Stimulated activated CD8-positive, alpha-beta memory T cell treated with anti-CD3 and anti-CD28 coated beads, Interleukin-2, amount 100 ng/mL, for 48 hours (primary cell): ENCODE results near the gene TXK.

ENCODE experiments used
- DNase-seq, 2 donors: peaks; one replicate each; pipeline ENCODE4 v3.0.0-alpha.2; 2020; ENCODE audit warnings: low read depth in 2 of 2

Gene TXK

DNA sequence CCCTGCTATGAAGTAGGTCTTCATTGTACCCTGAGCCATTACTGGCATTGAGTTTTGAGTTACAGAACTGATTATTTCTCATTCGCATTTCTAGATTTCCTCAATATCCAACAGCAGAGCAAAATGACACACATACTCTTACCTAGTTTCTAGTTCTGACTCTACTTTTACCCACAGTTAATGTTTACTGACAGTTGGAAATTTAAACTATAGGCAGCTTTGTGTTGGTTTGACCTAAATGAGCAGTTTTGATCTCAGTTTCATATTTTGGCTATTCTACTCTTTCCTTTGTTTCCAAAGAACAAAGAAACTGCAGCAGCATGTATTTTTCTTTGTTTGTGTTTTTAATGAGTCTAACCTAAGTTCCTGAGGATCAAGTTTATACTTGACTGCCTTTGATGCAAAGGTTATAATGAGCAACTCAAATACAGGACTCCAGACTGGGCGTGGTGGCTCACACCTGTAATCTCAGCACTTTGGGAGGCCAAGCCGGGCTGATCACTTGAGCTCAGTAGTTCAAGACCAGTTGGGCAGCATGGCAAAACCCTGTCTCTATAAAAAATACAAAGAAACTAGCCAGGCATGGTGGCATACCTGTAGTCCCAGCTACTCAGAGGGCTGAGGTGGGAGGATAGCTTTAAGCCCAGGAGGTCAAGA is 30.4 kb downstream of the TXK start:
- no peak for DNase-seq

DNA sequence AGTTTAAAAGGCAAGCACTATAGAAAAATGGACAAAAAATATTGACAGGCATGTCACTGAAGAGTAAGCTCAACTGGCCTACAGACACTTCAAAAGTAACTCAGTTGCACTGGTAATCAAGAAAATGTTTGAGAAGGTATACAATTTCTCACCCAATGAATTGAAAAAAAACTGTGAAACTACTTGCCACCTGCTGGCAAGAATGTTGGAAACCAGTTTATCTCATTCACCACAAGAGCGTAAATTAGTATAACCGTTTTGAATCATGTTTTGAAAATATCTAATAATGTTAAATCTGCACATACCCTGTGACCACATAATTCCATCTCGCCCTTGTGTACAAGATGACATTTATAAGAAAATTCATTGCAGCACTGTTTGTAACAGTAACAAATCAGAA is 31.7 kb downstream of the TXK start:
- DNase-seq: no peak

DNA sequence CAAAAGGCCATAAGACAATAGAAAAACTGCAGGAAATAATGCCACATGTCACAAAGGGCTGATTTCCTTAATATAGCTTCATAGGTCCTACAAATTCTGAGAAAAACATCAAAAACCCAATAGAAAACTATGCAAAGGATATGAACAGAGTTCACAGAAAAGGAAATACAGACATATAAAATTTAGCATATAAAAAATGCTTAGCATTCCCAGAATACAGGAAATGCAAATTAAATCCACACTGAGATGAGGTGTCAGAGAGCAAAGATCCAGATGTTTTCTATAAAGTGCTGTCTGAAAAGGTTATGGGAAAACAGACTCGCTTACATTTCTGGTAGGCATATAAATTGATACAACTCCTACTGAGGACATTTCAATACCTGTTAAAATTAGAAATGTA is 33.8 kb downstream of the TXK start:
- no peak for DNase-seq

DNA sequence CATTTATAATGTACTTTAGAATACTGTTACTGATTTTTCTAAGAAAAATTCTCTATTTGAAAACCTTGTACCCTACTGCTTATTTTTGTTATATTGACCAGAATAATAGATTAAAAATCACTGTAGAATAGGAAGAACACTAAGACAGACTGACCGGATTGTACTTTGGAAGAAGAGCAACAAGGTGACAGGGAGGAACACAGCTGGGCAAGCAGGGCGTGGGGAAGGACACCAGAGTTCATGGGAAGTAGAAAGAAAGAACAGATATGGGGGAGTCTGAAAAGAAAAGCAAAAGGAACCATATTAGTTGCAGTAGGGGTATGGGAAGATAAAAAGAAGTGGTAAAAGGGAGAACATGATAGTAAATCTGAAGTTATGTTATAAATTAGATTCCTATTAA is 38.6 kb downstream of the TXK start:
- no peak for DNase-seq

DNA sequence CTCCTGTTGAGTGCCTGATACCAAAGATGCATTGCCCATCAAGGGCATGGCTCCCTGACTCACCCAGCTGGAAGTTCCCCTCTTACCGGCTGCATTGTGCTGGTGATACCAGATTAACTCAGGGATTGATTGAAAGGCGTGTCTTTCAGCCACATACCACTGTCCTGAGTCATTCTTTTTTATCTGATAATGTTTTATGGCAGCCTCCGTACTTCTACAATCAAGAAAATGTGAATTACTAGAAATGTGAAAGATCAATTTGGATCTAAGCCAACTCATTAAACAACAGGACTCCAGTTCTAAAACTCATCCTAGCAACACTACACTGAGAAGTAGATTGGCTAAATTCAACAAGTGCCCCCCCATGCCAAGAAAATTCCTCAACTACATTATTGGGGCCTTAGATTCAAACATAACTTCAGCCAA is 40.0 kb downstream of the TXK start:
- DNase-seq: peak; percentile 7 to 42

DNA sequence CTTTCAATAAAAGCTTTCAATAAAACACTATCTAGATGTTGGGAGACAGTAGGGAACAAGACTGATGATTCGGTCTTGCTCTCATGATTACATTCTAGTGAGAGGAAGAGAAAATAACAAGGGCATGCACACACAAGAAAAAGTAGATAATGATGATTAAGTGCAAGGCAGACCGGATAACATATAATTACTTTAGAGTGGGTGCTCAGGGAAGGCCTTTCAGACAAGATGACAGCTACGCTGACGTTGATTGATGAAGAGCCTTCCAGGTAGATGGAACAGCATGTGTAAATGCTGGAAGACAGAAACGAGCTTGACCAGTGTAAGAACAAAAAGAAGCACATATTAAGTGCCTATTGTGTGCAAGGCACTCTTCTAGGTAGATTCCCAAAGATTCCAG is 43.4 kb downstream of the TXK start:
- no peak for DNase-seq

DNA sequence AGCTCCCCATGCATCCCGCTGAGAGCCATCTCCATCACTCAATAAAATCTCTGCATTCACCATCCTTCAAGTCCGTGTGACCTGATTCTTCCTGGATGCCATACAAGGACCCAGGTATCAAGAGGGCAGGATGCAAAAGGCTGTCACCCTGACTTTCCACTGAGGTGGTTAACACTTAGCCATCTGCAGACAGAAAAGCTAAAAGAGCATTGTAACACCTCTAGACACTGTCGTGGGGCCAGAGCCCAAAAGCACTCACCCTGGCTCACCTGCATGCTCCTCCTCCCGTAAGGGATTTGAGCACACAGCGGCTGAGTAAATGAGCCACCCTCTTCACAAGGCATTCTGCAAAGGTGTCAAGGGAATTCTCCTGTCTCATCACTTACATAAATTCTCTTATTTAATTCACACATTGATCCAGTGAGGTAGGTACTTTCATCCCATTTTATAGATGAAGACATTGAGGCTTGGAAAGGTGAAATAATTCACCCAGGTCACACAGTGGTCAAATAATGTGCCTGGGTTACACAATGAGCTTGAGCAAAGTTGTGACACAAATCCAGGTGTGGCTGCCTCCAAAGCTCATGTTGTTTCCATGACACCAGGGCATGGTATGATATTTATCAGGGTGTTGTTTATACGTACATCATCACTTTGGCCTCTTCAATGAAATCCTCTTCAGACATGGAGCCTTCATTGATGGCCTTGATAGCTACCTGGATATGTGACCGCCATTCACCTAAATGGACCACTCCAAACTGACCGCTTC is 48.0 kb downstream of the TXK start:
- no peak for DNase-seq

DNA sequence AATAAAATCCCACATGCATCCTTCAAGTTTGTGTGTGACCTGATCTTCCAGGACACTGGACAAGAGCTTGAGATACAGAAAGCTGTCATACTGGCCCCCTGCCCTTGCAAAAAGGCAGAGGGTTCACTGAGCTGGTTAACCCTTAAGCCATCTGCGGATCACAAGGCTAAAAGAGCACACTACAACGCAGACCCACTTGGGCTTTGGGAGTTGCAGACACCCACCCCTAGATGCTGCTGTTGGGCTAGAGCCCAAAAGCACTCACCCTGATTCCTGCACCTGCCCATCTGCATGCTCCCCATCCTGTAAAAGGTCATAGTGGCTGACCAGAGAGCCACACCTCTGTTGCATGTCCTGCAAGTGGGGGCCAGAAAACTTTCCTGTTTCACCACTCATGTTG is 51.1 kb downstream of the TXK start:
- DNase-seq: no peak

DNA sequence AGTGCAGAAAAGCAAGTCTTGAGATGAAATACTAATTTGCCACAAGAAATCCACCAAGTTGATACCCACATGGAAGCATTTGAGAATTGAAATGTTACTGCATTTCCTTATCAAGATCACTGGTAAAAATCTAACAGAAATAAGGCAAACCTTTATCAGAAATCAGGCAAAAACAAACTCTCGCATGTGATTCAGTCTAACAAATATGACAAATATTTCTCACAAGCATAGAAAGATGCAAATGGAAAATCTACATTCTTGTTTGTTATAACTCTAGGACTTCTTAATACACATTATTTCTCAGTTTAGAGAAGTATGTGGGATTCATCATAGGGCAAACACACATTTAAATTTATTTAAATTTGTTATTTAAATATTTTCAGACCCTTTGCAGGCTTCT is 52.9 kb downstream of the TXK start:
- DNase-seq: no peak

DNA sequence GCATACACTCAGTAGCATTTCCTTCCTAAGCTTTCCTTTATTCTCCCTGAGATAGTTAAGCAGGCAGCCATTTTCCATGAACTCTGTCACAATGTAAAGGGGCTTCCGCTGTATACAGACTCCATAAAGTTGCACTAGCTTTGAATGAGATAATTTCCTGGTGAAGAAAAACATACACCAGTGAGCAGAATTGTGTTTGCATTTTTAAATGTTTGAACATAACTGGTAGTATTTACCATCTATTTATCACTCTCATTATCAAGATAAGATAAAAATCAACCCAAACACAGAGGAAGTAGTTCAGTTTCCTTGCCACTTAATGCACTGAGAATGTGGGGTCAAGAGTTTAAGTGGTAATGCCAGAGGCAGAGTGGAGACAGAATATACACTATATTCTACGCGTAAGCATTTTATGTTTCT is 54.1 kb downstream of the TXK start:
- DNase-seq: no peak

DNA sequence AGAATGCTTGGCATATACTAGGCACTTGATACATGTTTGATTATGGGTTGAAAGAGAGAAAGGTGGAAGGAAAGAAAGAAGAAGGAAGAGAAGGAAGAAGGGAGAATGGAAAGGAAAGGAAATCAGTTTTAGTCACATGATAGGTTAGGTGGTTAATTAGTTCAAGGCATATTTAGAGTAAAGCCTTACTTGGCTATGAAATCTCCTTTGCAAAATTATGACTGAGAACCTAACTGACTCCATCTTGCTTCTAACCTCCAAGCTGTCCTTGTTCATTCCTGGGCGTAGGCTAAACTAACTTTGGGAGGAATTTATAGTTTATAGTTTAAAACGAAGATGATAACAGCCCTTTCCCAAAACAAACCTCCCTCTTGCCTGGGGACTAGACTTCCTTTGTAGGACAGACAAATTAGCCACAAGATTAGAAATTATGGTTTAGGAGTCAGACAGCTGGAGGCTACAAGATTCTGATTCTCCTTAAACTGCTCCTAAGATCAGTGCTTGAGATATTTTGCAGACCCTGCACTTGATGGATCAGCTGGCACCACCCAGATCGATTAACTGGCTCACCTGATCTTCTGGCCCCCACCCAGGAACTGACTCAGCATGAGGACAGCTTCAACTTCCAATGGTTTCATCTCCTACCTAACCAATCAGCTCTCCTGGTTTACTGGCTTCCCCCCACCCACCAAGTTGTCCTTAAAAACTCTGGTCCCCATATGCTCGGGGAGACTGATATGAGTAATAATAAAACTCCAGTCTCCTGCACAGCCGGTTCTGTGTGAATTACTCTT is 55.0 kb downstream of the TXK start:
- DNase-seq: no peak

DNA sequence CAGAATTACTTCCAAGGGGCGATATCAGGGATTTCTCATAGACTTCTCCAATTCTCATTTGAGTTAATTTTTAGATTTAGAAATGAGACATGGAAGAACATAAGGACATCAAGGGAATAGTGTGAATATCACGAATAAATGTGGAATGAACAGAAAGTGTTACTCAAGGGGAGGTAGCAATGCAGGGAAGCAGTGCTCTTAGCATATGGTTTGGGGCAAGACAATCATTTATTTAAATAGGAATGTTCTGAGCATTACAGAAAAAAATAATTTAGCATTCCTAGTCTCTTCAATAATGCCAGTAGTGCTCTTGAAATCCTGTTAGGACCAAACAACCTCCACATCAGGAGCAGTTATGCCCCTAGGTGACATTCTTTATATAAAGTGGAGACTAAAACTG is 55.6 kb downstream of the TXK start:
- no peak for DNase-seq

DNA sequence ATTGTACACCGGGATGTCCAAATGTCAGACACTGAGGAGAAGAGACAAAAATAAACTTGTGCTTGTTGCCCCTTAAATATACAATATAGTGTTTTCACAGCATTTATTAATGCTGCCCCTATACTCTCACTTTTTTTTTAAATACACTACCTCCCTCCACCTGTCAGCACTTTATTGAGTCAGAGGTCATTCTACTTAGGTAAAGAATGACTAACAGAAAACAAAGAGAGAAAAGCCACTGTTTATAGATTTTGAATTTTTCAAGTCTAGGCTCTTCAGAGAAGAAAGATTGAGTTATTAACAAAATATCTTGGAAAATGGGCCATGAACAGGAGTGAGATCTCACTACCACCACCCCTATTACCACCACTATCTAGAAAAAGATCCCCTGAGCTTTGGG is 59.4 kb downstream of the TXK start:
- DNase-seq: no peak

DNA sequence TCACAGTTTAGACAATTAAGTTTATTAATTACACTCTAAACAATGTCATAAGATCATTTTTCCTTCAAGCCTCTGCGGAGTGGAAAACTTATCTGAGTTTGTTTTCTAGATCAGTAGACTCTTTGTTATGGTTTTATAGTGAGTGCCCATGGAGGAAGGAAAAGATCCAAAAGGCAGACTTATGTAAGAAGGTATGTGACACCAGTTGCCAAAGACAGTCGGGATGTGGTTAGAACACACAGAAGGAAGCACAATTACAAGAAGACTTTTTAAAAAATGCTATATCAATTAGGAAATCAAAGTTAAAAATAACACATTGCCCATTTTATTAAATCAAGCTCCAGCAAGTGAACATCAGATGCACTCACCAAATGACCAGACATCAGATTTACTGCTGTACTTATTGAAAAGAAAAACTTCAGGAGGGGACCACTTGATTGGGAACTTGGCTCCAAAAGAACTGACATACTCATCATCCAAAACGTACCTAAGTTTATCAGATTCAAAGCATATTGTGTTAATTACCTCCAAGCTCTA is 60.4 kb downstream of the TXK start:
- DNase-seq: no peak

DNA sequence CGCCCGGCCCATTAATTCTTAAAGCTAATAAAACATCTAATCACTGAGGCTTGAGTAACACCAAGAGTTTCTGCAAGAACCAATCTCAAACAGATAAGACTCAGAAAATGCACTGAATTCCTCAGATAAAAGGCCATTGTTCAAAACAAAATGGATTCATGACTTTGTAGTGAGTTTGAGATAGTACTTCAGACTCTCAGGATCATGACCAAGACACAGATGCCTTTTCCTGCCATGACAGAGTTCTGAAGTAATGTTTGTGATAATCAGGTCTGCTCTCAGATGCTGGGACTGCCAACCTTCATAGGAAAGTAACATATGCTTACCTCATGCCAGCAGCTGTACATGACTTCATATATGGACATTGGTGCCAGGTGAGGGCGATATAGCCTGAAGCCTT is 62.9 kb downstream of the TXK start:
- no peak for DNase-seq

DNA sequence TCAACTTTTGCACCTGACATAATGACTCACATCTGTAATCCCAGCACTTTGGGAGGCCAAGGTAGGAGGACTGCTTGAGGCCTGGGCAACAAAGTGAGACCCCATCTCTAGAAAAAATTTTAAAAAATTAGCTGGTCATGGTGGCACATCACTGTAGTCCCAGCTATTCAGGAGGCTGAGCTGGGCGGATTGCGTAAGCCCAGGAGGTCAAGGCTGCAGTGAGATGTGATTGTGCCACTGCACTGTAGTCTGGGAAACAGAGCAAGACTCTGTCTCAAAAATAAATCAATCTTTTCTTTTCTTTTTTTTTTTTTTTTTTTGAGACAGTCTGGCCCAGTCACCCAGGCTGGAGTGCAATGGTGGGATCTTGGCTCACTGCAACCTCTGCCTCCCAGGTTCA is 65.0 kb downstream of the TXK start:
- no peak for DNase-seq

DNA sequence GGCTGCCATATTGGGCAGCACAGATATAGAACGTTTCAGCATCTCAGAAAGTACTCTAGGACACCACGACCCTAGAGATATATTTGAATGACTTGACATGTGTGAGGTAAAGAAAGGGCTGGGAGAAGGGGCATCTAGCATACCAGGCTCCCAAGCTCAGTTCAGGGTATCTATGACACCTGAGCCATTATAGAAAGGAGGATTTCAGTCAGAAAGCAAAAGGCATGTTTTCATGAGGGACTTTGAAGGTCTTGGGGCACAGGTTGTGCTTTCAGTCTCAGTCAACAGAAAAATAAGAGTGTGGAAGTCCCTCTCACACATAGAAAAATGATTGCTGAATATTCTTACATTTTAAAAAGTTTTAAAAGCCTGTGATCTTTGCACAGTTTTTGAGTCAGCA is 65.9 kb downstream of the TXK start:
- DNase-seq: no peak

DNA sequence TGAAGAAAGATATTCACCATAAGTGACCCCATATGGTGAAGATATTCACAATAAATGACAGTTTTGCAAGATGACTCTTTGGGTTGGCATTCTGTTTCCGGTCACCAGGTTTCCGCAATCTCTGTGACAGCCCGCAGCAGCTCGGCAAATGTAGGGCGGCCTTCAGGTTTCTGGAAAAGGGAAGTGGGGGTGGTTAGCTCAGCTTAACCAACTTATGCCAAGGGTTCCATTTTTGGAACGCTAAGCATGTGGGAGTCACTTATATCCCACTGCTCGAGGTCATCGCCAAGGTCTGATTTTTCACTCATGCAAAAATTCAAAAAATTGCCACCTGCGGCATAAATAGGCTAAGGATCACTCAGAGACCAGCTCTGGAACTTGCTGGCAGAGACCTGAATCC is 66.5 kb downstream of the TXK start:
- DNase-seq: no peak

DNA sequence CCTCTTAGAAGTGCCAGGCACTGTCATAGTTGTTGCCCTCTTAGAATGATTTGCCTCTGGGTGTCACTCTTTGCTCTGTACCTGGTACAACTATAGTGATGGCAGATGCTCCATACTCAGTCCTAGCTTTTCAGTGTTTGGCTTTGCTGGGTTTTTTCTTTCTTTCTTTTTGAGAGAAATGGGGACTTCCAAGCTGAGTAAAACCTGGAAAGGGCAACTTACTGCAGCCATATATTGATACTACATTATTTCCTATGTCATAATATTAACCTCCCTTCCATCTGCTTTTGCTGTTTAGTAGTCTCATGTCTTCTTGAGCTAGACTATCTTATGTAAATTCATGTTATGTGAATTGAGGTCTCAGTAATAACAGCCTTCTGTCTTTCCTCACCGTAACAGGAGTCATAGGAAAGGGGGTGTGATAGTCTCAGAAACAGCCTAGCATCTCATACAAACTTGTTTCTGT is 68.4 kb downstream of the TXK start:
- no peak for DNase-seq

DNA sequence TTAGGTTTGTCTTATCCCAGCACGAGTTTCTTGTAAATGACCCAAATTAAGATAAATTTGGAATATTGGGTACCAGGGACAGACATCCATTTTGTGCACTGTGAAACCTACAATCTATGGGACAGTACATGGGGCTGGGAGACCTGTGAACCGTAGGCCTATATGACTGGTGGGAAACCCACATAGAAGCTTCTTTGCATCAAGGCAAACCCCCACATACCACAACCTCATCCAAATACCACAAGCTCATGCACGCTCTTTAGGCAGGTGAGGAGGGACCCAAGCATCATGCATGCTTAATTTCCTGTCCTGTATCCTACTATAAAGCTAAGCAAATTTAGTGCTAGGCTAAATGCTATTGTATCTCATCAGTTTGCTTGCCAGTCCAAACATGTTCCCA is 69.7 kb downstream of the TXK start:
- DNase-seq: no peak

DNA sequence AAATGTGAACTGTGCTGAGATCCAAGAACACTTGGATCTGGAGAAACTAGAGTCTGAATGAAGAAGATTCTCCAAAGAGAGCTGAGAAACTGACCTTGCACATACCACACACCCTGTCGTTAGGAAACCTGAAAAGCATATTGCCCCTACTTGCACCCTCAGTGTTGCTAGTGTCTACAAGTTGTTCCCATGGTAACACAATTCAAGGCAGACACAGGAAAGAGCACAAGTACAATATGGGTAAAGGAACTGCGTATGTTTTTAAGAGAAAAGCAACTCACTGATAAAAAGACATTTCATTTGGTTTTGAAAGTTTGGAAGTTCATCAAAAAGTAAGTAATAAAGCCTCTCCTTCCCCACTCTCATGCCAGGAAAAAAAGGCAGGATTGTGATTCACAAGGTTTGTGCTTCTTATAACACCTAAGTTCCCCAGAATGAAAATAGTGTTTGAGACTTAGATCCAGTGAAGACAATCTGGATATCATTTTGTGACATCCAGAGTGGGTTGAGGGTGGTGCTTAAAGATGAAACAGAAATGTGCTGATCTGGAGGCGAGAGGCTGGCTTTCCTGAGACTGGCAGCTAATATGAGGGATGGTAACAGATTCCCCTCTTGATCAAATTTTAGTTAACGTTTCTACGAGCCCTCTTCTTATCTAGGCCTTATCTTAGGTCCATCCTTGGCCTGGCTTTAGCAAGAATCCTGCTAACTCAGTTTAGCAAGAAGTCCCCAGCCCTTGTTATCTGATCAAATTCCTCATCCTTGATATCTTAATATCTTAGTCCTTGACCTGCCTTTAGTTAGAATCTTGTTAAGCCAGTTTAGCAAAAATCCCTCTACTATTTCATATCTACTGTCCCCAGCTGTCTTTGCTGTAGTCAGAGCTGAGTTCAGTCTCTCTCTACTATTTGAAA is 75.2 kb downstream of the TXK start:
- DNase-seq: no peak
